Ammon's horn (tissue), 1 donor: ENCODE results near the gene LDB2.

Experiments
- DNase-seq: peaks from one replicate; pipeline ENCODE4 v3.0.0-alpha.2; 2016; ENCODE audit warnings: low spot score

Gene LDB2

DNA sequence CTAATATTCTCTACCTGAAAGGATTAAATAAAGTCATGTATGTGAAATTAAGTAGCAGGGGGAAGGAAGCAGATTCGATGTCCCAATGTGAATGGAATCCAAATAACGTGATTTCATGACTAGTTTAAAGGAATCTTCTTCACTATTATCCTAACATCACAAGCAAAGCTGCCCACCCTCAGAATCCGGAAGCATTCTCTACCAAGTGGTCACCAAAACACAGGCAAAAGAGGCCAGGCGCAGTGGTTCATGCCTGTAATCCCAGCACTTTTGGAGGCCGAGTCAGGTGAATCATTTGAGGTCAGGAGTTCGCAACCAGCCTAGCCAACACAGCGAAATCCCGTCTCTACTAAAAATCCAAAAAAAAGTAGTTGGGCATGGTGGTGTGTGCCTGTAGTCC lies 212.9 kb downstream of the LDB2 start:
- no peak for DNase-seq

DNA sequence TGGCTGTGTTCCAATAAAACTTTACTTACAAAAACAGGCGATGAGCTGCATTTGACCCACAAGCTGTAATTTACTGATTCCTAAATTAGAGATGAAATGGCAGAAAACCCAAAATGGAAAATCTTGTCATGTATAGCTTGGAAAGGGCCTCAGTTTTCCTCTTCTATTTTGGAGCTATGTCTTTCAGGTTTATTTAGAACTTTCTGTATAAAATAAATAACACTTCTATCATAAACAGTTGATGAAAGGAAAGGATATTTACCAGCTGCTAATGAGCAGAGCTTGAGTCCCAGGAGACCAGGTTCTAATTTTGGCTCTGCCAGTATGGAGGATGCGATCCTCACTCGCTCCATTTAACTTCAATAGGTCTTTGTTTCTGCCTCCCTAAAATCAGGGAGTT lies 213.5 kb downstream of the LDB2 start:
- no peak for DNase-seq

DNA sequence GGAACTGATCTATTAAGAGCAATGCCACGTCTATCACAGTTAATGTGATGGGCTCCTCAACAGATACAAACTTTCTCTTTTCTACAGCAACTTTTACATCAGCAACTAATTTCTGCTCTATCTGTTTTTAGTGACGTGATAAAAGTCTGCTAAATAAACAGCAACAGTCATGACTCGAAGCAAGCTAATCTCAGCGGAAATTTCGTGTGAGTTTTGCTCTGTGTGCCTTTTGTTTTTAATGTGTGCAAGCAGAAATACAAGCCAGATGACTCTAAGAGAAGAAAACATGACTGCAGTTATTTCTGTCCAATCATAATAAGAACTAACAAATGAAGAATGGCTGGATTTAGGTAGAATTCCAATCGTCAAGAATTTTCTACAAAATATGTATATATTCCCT lies 214.3 kb downstream of the LDB2 start:
- DNase-seq: no peak

DNA sequence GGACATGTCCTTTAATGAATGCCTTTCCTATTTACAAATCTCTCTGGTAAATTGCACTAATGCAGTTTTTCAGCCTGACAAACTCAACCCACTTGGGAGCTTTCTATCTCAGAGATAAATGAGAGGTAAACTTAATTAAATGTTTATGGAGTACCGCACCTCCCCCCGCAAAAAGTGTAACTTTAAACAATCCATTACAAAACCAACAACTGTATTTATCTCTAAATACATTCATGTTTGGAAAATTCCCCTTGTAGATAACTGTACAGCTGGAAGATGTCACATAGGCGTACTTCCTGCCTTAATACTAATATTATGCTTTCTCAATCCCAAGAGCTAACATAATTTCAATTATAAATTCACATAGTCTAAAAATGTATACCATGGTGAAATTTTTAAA lies 215.5 kb downstream of the LDB2 start:
- no peak for DNase-seq

DNA sequence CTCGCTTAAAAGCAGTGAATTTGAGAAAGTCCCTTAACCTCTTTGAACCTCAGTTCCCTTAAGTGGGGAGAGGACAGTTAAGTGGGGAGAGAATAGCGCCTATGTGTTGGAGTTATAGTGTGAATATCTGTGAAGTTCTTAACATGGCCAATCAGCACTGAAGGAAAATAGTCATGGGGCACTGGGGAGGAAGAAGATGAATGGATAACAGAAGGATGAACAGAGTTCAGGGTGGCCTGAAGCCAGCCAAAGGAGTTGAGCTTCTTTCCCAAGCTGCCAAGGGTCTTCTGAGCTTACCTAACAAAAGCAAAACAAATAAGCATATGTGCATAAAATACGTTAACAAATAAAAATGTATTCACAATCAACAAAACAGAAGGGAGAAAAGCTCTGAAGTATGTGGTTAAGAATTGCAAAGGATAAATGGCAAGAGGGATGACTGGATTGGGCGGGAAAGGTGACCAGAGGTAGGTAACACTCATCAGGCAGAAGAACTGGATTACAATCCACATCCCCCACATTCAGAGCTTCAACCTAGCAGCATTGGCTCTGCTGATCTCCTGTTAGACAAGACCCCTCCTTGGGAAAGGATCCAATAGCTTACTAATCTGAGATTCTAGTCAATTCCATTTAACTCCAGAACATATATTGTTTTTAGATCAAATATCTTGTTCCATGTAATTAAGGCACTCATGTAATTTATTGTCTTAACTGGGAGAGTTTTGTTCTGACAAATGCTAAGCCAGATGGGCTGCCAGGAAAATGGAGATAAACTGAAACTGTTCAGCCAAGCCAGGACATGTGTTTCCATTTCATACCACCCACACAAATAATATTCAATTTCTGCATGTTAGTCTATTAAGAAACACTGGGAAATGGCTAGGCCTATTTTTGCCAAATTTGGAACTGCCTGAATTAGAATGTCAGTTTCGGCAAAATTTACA lies 221.2 kb downstream of the LDB2 start:
- peak; percentile 70 for DNase-seq

DNA sequence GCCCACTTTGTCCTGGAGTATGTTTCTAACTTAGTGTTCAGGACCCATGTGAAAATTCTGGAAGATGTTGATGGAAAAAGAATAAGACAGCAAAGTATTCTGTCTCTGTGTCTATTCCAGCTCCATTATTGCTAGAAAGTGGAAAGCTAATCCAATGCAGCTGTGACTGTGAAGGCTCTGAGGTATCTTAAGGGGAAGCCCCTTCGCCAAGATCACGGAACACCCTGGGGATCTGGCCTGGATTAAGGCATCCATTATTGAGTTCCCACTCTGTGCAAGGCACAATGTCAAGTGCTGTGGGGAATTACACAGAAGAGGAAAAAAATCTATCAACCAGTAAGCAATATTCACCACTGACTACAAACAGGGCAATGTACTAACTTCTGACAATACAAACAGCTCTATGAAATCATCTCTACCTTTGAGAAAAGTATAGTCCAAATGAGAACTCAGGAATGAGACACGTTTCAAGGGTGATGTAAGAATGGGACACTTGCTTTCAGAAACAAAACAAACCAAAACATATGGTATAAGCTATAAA lies 222.1 kb downstream of the LDB2 start:
- DNase-seq: no peak

DNA sequence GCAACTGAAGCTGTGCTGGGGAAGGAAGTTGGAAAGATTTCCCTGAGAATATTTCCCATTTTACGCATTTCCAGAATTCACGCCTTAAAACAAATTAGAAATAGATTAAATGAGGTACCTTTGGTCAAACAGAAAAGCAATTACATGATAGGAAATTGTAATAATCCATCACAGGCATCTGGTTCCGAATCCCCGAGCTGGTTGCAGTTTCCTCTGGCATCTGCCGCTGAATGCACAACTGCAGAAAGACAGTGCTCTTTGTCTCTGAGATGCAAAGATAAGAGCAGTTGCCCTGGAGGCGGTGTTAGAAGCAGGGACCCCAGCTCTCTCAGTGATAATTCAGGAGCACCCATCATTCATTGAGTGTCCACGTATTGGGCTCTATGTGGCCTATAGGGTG lies 224.4 kb downstream of the LDB2 start:
- no peak for DNase-seq

DNA sequence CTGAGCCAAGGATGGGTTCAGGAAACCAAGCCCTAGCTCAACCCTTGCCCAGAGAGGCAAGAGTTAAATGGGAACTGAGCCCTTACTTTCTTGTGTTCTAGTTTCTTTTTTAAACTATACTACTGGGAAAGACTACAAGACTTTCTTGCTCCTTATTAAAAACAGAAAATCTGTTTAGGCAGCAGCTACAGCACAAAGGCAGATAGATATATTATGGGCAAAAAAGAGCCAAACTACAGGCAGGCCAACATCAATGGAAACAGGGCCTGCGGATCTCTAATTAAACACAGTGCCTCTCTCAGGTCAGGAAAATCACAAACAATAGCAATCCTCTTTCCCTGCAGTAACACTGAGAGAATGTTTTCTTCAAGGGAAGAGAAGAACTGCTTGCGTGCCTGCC lies 226.0 kb downstream of the LDB2 start:
- no peak for DNase-seq

DNA sequence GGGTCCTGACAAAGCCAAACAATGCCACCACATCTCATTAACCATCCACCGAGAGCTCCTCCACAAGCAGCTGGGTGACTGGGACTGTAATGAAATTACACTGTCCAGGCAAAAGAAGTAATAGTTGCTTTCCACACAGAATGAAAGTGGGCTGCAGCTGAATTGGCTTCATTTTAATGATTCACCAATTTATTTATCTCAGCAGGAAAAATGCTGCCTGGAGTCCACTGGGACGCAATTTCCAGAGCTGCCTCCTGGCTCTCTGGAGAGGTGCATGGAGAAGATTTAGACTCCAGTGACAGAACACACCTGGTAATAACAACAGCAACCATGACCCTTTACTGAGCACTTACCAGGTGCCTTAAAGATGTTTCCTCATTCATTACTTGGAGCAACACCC lies 226.7 kb downstream of the LDB2 start:
- no peak for DNase-seq

DNA sequence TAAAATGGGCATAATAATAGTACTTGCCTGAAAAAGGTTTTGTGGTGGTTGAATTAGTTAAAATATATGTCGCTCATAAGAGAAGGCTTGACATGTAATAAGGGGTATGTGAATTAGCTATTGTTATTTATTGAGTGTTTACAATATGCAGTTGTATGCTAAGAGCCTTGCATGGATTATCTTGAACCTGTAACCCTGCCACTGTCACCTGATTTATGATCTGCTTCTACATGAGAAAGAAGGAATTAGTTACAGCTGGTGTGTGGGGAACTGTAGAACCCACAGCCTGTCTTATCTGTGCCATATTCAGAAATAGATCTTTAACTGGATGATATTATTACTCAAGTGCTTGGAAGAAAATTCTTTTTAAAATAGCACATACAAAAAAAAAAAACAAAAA lies 227.7 kb downstream of the LDB2 start:
- DNase-seq: no peak

DNA sequence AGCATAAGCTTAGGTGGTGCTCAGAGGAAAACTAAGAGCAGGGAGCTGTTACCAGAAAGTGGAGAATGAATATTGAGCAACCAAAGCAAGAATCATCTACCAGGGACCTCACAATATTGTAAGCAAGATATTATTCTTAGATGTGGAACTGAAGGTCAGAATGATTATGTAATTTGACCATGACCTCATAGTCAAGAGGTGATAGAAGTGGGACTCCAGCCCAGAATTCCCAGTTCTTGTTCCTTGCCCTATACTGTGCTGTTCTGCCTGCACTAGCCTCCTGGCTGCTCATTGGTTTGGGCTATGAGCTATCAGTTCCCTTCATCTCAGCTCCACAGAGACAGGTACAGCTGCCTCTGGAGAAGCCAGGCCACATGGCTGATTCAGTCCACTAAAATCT lies 229.4 kb downstream of the LDB2 start:
- DNase-seq: no peak

DNA sequence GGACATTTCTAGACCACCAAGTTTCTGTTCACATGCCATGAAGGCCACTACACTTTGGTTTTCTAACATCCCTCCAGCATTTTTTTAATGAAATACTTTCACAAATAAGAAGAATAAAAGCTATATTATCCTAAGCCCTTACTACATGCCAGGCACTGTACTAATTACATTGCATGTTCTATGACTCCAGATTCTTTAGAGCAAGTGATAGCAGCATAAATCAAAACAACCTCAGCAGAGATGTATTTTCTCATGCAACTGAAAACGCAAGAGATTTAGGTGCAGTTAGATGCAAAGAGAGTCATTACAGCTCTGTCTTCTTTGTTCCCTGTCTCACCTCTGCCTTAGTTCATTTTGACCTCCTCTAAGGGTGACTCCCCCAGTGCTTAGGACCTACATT lies 230.0 kb downstream of the LDB2 start:
- no peak for DNase-seq

DNA sequence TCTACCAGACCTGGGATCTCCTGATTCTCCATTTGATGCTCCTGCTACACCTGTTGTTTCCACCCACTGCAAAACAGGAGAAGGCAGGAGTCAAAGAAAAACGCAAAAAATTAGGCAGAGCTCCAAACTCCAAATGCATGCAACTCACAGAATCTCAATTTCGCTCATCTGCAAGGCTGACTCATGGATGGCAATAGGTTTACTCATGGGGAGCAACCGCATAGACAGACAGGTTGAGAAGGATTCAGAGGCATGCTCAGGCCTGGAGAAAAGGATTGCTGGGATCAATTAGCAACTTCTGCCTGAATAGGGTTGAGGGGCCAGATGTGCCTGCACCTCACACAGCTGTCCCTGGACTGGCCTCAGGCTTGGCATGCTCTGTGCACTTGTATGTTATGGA lies 231.0 kb downstream of the LDB2 start:
- DNase-seq: no peak

DNA sequence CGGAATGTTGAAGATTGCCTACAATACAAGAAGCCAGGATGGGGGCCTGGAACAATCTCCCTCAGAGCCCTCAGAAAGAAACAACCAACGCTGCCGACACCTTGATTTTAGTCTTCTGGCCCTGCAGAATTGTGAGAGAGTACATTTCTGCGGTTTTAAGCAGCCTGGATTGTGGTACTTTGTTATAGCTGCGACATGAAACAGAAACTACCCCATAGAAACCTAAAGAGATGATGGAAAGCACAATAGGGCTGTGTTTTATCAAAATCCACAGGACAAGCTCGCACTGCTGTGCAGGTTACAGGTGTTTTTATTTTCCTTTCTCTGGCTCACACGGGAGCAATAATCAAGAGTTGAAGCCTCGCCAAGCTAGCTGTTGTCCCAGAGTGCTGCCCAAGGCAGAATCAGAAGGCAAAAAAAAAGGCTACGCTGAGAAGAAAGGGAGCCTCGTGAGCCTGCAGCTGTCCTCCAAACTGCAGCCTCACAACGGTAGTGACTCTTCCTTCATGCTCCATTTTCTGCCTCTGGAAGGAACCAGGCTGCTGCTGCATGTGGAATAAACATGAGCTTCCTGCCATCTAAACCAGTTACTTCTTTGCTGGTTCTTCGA lies 232.4 kb downstream of the LDB2 start:
- no peak for DNase-seq

DNA sequence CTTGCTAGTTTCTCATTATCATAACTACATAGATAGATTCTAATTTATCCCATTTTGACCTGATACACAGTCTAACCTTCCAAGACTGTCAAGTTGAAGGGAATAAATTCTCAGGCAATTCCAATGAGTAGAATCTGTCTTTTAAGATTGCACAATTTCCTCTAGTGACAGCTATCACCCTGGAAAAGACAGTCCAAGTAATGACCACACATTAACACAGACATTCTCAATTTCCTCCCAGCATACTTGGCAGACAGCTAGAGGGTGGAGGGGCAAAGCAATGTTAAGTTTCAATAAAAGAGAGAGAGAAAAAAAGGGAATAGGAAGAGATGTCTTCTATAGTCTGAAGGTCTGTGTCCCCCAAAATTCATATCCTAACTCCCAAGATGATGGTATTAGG lies 234.7 kb downstream of the LDB2 start:
- DNase-seq: no peak

DNA sequence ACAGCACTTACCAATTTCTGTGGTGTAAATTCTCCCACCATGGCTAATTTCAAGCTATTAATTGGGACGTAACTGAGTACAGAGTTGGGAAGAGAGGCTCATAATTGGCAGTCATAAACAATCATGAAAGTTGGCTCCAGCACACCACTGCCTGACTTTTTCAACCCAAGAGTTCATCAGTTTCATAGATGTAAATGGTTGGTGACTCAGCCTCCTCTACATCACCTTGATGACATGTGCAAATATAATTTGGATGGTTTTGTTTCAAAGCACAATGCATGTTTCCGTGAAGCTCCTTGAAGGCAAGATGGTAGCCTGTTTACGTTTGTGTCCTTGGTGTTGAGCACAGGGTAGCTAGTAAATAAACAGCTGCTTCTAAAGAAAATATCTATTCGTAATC lies 235.1 kb downstream of the LDB2 start:
- no peak for DNase-seq

DNA sequence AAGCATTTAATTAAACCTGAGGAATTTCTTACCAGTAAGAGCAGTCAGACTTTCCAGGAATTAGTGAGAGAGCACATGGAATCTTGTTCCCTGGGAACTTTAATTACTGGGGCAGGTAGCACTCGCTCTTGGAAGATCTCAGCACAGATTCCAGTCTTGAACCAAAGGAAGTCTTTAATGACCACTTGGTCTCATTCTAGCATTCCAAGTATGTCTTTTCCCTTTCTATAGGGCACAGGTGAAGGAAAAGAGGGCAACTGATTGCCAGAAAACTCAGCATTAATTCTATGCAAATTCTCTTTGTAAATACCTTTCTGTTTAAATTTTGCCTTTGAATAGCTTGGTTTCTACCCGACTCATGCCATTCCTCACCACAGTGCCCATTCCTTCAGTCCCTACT lies 236.6 kb downstream of the LDB2 start:
- DNase-seq: no peak

DNA sequence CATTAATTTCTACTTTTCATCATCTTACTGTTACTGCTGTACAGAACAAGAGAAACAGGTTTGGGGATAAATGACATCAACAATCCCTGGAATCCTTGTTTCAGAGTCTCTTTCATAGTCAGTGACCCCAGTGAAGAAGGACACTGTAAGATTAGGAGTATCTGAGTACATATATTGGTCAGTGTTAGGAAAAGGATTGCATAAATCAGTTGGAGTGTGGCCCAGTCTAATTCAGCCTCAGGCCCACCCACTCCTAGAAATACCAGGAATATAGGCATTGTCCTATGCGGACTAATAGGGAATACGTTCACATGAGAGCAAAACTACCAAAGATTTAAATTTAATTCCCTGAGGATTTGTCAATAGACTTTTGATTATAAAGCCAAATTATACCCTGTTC lies 237.8 kb downstream of the LDB2 start:
- DNase-seq: no peak

DNA sequence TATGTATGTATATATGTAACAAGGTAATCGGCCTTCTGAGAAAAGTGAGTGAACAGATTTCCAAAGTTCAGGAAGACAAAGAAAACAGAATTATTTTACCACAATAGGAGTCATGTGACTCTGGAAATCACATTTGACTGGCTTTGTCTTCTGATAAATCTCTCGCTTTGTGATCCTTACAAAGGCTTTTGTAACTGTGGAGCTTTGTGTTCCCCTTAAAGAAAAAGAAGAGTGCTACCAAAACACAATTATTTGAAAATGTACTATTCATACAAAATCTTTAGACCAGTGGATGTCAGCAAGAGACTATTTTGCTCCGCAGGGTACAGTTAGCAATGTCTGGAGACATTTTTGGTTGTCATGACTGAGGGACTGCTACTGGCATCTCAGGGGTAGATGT lies 238.8 kb downstream of the LDB2 start:
- DNase-seq: peak; percentile 40

DNA sequence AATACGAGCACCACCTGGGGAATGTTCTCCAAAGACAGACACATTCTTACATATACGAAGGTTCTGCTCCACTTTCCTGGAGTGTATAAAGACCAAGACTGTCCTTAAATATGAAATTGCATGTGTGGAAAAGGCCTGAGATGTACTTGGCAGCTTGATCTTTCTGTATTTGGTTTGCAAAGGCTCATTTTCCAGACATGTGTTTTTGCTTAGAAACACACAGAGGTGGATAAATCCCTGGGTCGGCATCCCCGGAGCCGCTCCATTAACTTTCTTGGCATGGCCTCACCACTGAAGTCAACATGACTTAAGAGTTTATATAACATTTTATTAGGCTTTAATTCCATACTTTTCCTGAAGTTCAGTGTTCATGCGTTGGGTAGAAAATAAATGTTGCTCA lies 239.4 kb downstream of the LDB2 start:
- DNase-seq: no peak

DNA sequence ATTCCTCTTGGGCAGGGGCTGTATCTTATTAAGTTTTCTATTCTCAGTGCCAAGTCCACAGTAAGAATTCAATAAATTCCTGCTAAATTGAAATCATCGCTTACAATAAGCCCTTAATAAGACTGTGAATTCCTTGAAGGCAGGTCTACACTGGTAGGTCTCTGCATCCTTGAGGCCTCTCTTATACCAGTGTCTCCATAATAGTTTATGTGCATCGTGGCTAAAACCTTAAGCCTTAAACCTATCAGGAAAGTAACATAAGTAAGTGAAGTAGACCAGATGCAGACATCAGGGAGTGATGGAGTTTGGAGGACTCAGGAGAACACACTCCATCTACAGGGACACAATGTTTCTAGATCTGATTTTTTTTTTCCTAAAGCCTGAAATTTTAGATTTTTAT lies 240.3 kb downstream of the LDB2 start:
- no peak for DNase-seq

DNA sequence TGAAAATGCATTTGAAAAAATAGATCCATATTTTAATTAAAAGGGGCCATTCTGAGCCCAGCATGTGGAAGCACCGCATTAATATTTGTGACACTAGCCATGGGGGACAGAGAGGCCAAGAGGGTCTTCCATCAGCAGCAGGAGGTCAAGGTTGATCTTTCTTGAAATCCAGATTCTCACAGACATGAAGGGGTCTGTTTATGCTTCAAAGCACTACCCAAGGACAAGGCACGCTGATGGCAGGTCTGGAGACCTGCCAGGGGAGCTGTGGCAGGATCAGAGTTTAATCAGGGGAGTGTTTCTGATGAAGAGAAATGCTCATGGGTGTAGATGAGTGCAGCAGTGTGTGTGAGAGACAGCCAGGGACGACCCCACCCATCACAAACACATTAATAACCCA lies 243.3 kb downstream of the LDB2 start:
- DNase-seq: no peak

DNA sequence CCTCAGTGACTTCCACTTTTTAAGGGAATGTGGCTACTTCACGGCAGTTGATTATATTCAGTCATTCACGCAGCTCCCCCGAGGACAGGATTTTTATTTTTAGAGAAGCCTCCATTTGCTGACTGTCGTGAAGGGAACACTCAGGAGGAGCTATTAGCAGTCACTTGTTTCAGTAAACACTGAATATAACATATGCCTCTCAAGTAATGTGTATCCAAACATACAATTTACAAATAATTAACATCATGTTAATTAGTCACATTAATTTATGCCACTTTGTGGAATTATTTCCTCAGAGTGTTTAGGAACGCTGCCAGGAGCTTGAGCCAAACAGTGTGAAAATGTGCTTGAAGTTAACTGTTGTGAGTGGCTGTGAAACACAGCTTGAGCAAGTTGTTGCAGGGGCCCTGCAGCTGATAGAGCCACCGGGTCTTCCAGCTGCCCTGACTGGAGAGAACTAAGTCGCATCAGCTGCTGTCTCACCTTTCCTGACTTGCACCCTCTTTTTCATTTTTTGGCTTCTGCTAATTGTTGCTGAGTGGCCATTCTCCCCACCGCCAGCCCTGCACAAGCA lies 245.6 kb downstream of the LDB2 start:
- no peak for DNase-seq
